HG03060 (cell line): Measurements from ENCODE around the gene SH2D1B.
"Not testable (repeated sequence)": the region's sequence is repeated elsewhere in the genome, so short reads cannot be mapped to it uniquely, and the experiment has no call there.

Source experiments
- ATAC-seq: cut with Tn5 transposase; IDR thresholded peaks from one replicate; pipeline ENCODE4 v1.9.1; 2021; ENCODE audit warnings: low read depth, moderate number of reproducible peaks; ENCODE audit not compliant: unreplicated experiment

SH2D1B gene, protein sequence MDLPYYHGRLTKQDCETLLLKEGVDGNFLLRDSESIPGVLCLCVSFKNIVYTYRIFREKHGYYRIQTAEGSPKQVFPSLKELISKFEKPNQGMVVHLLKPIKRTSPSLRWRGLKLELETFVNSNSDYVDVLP

DNA sequence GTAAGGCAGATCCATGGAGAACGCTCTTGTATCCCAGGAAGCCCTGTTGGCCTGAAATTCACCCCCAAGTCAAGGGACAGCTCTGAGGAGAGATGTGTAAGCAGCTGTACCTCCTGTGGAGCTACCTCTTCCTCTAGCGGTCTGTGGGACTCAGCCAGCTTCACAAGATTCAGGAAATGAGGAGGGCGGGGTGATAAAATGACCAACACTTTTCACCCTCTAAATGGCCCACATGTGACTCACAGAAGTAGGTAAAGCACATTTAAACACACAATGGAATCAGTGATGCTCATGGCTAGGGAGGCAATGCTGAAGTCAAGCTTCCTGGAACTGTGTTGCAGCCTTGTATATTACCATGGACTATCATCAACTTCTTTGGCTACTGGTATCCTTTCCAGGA, at the start of gene SH2D1B:
TSS of gene SH2D1B (minus strand) at position 135 of the 400 bp plus-strand sequence. CDS start at position 15, 120 bp downstream.
- no peak for ATAC-seq

DNA sequence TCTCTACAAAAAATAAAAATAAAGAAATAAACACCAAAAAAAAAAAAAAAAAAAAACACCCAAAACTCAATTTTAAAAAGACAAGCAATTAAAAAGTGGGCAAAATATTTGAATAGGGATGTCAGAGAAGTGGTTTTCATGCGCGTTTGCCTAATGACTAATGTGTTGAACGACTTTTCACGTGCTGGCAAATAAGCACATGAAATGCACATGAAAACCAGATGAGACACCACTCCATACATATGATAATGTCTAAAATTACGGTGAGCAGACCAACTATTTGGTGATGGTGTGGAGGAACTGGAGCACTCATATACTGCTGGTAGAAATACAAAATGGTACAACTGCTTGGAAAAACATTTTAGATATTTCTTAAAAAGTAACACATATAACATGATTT, 46.3 kb upstream of the SH2D1B start:
- ATAC-seq: no peak

DNA sequence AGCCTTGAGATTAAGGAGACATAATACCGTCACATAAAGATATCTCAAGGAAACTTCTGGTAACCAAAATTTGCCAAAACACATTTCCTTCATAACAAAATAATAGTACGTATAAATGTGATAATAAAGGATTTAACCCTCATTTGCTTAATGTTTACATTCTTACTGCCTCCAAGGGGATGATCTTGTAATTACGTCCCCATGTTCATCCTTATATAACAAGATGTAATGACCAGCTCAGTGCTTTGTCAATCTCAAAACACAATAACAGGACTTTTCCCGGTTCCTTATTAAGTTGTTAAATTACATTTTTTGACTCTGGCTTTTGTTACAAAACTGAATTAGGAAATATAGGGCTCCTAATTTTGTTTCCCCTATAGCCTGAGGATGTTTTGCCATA, 44.4 kb upstream of the SH2D1B start:
- ATAC-seq: no peak

DNA sequence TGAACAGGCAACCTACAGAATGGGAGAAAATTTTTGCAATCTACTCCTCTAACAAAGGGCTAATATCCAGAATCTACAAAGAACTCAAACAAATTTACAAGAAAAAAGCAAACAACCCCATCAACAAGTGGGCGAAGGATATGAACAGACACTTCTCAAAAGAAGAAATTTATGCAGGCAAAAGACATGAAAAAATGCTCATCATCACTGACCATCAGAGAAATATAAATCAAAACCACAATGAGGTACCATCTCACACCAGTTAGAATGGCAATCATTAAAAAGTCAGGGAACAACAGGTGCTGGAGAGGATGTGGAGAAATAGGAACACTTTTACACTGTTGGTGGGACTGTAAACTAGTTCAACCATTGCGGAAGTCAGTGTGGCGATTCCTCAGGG, 42.4 kb upstream of the SH2D1B start:
- ATAC-seq: not testable (repeated sequence)

DNA sequence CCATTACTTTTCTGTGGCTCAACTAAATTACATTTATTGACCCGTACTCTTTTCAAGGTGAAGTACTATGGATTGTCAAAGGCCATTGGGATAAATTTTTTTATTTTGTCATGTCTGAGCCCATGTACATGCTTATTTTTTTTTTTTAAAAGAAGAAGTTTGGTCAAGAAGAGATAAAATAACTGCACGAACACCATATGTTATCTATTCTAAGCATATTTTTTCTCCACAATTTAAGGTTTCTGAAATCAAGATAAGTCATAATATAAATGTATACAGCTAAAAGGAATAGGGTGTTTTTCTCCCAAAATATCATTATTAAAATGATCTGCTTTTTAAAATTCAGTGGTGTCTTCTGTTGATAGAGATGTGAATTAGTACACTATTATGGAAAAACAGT, 35.0 kb upstream of the SH2D1B start:
- no peak for ATAC-seq

DNA sequence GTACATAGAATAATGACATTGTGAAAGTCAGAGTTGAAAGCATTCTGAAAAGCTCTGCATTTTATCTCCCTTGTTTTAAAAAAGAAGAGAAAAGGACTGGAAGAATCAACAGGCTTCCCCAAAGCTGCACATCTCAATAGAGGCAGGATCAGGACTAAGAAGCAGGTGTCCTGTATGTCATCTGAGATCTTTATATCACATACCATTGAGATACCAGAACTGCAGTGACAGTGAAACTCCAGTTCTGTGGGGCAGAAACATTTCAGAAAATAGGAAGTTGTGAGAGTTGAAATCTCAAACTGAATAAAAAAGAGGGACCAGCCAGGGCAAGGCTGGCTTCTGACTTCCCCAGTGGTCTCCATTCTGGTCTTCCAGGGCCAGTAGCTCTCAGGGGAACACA, 33.0 kb upstream of the SH2D1B start:
- no peak for ATAC-seq

DNA sequence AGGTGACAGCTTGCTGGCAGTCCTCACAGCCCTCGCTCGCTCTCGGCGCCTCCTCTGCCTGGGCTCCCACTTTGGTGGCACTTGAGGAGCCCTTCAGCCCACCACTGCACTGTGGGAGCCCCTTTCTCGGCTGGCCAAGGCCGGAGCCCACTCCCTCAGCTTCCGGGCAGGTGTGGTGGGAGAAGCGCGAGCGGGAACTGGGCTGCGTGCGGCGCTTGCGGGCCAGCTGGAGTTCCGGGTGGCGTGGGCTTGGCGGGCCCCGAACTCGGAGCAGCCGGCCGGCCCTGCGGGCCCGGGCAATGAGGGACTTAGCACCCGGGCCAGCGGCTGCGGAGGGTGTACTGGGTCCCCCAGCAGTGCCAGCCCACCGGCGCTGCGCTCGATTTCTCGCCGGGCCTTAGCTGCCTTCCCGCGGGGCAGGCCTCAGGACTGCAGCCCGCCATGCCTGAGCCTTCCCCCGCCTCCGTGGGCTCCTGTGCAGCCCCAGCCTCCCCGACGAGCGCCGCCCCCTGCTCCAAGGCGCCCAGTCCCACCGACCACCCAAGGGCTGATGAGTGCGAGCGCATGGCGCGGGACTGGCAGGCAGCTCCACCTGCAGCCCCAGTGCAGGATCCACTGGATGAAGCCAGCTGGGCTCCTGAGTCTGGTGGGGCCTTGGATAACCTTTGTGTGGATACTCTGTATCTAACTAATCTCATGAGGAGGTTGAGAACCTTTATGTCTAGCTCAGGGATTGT, 21.2 kb upstream of the SH2D1B start:
- ATAC-seq: not testable (repeated sequence)

DNA sequence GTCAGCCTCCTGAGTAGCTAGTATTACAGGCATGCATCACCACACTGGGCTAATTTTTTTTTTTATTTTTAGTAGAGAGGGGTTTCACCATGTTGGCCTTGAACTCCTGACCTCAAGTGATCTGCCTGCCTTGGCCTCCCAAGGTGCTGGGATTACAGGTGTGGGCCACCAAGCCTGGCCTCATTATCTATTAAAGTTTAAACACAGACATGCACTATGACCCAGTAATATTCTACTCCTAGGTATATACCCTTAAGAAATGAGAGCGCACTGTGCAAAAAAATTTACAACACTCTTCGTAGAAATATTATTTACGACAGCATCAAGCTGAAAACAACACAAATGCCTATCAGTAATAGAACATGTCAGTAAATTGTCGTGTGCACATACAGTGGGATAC, 18.6 kb upstream of the SH2D1B start:
- ATAC-seq: no peak

DNA sequence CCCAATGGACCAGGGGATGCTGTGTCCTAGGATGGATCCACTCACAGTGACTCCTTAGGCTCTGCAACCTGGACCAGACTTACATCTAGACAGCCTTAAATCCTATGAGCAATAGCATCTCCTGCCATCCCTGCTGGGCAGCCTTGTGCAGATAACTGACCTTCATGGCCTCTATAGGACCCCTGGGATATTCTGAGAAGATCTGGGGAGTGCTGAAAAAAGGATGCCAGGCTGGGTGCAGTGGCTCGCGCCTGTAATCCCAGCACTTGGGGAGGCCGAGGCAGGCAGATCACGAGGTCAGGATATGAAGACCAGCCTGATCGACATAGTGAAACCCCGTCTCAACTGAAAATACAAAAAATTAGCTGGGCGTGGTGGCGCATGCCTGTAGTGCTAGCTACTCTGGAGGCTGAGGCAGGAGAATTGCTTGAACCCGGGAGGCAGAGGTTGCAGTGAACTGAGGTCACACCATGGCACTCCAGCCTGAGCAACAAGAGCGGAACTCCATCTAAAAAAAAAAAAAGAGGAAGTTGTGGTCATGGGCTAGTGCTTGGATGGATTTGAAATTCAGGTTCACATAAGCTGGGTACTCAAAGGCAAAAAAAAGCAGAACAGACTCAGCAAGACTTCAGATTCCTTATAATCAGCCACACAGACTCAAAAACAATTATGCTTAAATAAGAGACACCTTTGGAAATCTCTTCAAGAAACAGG, 10.9 kb upstream of the SH2D1B start:
- no peak for ATAC-seq

DNA sequence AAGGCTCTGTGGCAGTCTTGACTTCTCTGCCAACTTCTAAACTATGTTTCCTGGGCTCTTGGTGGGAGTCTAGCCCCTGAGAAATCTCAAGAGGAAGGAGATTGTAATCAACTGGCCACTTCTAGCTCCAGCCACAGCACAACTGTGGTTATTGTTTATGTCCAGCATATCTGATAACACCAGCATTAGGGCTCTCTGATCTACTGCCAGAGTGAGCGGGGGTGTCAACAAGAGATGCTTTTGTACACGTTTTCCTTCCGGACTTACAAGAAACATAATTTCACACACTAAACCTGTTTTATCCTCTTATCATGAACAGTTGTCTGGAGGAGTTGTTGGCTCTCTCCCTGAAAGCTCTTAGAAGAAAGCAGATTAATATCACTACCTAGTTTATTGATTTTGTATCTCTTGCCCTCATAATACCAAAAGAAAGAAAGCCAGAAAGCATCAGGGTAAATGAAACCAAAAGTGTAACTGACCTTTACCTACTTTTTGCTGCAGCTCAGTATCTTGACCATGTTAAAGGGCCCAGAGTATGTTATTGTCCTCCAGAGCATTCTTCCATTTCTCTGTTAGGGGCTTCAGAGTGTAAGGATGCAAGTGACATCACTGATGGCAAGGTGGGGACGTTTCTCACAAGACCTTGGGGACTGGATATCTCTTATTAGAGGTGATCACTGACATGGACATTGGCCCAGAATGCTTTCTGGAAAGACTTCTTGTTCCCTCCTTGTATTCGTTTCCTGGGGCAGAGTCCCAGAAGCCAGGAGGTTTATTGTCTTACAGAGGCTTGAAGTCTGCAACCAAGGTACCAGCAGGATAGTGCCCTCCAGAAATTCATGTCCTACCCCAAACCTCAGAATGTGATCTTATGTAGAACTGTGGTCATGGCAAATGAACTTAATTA, 9.6 kb upstream of the SH2D1B start:
- ATAC-seq: no peak

DNA sequence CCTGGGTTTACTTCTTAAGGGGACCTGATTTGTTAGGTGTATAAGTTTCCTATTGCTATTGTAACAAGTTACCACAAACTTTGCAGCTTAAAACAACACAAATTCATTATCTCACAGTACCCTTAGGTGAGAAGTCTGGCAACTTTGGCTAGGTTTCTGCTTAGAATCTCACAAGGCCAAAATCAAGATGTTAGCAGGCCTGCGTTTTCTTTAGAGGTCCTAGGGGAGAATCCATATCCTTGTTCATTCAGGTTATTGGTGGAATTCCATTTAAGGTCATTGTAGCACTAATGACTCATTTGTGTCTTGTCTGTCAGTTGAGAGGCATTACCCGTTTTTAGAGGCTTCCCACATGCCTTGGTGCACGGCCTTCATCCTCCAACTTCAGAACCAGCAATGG, 8.2 kb upstream of the SH2D1B start:
- ATAC-seq: no peak

DNA sequence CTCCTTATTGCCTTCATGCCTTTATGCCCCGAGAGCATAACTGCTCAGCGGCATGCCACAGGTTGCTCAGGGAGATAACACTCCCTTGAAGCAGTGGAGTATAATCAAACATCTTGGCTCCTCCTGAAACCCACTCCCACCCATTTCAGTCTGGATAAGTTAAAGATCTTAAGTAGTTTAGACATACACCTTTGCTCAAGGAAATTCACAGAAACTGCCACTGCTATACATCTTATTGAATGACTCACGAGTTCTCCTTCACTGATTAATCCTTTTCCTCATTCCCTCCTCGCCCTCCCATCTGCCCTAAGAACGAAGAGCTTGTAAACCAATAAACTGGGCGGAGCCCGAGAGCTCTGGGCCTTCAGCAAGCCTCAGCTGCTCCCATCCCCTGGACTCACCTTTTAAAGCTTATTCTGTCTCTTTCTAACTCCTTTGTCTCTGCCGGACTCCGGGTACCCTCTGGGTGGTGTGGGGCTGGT, 7.6 kb upstream of the SH2D1B start:
- ATAC-seq: not testable (repeated sequence)

DNA sequence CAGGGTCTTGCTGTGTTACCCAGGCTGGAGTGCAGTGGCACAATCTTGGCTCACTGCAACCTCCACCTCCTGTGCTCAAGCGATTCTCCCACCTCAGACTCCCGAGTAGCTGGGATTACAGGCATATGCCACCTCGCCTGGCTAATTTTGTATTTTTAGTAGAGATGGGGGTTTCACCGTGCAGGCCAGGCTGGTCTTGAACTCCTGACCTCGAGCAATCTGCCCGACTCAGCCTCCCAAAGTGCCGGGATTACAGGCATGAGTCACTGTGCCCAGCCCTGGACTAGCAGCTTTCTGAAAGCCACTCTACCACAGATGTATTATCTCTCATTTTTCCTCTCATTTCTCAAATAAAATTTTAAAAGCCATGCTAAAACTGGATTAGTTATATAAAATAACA, 6.6 kb upstream of the SH2D1B start:
- ATAC-seq: not testable (repeated sequence)

DNA sequence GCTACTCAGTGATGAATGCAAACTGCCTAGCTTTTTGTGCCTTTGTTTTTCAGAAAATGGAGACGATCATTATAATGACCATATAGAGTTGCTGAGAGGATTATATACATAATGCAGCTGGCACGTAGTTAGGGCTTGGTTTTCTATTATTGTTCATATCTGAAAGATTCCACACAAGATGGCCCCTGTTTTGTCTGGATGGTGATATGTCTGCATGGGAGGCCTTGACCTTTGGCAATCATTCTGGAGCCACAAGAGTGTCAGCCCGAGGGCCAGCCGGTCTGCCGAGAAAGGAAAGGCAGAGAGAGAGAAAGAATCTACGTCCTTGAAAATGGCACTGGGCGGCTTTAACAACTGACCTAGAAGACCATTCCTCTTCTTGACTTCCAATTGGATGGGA, 5.7 kb upstream of the SH2D1B start:
- no peak for ATAC-seq

DNA sequence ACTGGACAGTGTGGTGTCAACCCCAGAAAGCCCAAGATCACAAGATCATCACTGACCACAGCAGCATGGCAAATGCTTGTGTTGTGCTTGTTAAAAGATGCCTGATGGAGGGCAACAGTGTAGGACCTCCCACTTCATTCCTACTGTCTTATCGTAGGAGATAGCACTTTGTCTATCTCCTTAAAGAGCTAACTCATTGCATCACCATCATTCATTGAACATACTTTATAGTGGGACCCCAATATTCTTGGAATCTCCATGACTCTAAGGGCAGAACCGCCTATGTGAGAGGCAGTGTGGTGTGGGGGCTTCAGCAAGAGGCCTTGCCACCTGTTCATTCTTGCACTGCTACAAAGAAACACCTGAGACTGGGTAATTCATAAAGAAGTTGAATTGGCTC, 5.0 kb upstream of the SH2D1B start:
- no peak for ATAC-seq

DNA sequence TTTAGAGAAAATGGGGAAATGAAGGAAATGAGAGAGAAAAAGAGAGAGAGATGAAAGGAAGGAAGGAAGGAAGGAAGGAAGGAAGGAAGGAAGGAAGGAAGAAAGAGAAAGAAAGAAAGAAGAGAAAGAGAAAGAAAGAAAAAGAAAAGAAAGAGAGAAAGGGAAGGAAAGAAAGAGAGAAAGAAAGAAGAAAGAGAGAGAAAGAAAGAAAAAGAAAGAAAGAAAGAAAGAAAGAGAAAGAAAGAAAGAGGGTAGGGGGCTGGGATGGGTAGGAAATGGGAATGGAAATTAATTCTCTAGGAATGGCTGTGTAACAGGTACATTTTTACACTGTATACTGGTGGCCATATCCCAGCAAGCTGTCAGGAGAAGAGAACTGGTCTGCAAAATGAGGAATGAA, 4.3 kb upstream of the SH2D1B start:
- no peak for ATAC-seq

DNA sequence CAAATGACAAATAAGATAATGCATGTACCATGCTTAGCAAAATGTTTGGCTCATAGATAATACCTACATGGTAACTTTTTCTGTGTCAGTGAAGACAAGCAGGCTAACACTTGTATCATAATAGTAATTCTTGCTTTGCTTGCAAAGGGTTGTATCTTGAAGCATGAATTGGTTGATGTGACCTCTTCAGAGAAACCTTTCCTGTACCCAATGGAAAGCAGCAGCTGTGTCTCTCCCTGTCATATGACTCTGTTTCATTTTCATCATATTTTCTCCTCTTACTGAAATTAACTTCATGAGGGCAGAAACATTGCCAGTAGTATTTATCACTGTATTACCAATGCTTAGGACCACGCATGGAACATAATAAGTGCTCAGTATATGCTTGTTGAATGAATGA, 4.4 kb downstream of the SH2D1B start:
- ATAC-seq: no peak

DNA sequence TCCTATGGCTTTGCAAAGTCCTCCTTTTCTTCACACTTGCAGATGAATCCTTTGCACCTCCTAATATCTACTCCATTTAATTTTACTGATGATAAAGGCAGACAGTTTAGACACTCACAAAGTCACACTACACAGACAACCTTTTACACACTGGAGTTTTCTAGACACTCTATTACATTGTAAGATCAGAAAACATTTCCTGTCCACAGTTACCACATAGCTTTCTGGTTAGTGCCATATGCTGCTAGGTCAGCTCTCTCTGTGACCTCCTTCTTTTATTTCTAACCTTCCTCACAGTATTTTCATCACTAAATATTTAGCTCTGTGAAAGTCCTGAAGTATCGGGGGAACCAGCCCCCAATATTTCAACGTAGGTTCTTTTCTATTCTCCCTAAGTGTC, 5.1 kb downstream of the SH2D1B start:
- no peak for ATAC-seq

DNA sequence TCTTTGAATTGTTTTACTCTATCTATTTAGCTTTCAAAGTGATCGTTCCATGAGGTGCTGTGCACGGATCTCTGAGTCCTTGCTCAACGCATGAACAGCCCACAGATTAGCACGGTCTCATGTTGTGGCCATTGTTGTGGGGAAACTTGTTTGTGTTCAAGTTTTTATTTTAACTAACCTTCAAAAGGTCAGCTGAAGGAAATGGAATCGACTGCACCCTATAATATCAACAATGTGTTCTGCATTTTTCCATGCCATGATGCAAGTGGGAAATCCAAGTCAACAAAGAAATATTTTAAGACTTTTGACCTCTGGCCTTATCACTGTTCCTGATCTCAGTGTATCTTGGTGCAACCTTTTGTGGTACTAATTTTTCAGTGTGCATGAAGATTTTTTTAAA, 6.1 kb downstream of the SH2D1B start:
- ATAC-seq: no peak

DNA sequence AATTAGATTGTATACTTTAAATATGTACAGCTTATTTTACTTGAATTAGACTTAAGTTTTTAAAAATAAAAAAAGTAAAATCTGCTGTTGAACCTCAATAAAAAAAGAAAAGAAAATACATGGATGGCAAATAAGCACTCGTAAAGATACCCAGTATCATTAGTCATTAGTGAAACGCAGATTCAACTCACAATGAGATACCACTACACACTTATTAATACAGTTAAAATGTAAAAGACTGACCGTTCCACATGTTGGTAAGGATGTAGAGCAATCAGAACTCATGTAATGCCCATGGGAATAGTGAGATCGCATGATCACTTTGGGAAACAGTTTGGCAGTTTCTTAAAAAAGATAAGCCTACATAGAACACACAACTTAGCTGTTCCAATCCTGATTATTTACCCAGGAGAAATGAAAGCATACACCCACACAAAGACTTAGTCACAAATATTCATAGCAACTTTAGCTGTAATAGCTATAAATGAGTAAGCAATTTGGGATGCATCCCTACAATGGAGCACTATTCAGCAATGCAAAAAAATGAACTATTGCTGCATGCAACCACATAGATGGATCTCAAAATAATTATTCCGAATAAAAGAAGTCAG, 7.3 kb downstream of the SH2D1B start:
- ATAC-seq: no peak
